ENCODE data around the gene TBK1. TPM values are rescaled to one million over a fixed set of nuclear protein-coding genes. Genes with fewer than 3 reads are reported as not detected.
A peak's percentile ranks its signal among the peaks of the same experiment; 100 is the strongest.

Gene TBK1
- polyA plus RNA-seq (2012; ENCODE audit: insufficient read depth, insufficient read length): 11.1 TPM

- no peak for DNase-seq (ENCODE audit: low read depth, low spot score)
- H3K4me3 ChIP-seq (ENCODE audit: low read length): peak within 1 kb of the TSS; percentile 87
Observed at GRCh38 chr12:64451687-64452558, at the start of gene TBK1. TSS of gene TBK1 (plus strand) at chr12:64452120. CDS start at chr12:64455871, 3,751 bp downstream.

- no peak overlapping the region for H3K4me3 ChIP-seq (ENCODE audit: low read length)
- DNase-seq (ENCODE audit: low read depth, low spot score): no peak
Observed at GRCh38 chr12:64402181-64402580, 49.7 kb upstream of the TBK1 start.

GRCh38 chr12:64403707-64404469 is 48.0 kb upstream of the TBK1 start, which contains the start of gene XPOT:
TSS of gene XPOT (plus strand) at chr12:64404392. CDS start at chr12:64410036, 5,644 bp downstream.
- peak within 1 kb of the TSS; percentile 79 for H3K4me3 ChIP-seq (ENCODE audit: low read length)
- peak; percentile 96 for DNase-seq (ENCODE audit: low read depth, low spot score)

- DNase-seq (ENCODE audit: low read depth, low spot score): peak; percentile 30
Observed at GRCh38 chr12:64404470-64405256, 47.3 kb upstream of the TBK1 start.

GRCh38 chr12:64407342-64408223 is 44.3 kb upstream of the TBK1 start:
- H3K4me3 ChIP-seq (ENCODE audit: low read length): no peak overlapping the region

More at GRCh38 chr12:64404470-64405256, 47.3 kb upstream of the TBK1 start:
- H3K4me3 ChIP-seq (ENCODE audit: low read length): peak overlapping the region; percentile 73

GRCh38 chr12:64411427-64411826 is 40.5 kb upstream of the TBK1 start:
- no peak overlapping the region for H3K4me3 ChIP-seq (ENCODE audit: low read length)
- DNase-seq (ENCODE audit: low read depth, low spot score): no peak

More at GRCh38 chr12:64407342-64408223, 44.3 kb upstream of the TBK1 start:
- DNase-seq (ENCODE audit: low read depth, low spot score): no peak

- no peak overlapping the region for H3K4me3 ChIP-seq (ENCODE audit: low read length)
- no peak for DNase-seq (ENCODE audit: low read depth, low spot score)
Observed at GRCh38 chr12:64412459-64412858, 39.5 kb upstream of the TBK1 start.

GRCh38 chr12:64413884-64414283 is 38.0 kb upstream of the TBK1 start:
- H3K4me3 ChIP-seq (ENCODE audit: low read length): no peak overlapping the region
- no peak for DNase-seq (ENCODE audit: low read depth, low spot score)

GRCh38 chr12:64418209-64418608 is 33.7 kb upstream of the TBK1 start:
- DNase-seq (ENCODE audit: low read depth, low spot score): no peak
- no peak overlapping the region for H3K4me3 ChIP-seq (ENCODE audit: low read length)

- no peak for DNase-seq (ENCODE audit: low read depth, low spot score)
- no peak overlapping the region for H3K4me3 ChIP-seq (ENCODE audit: low read length)
Observed at GRCh38 chr12:64419696-64420095, 32.2 kb upstream of the TBK1 start.

- H3K4me3 ChIP-seq (ENCODE audit: low read length): no peak overlapping the region
- no peak for DNase-seq (ENCODE audit: low read depth, low spot score)
Observed at GRCh38 chr12:64427988-64428387, 23.9 kb upstream of the TBK1 start.

- no peak for DNase-seq (ENCODE audit: low read depth, low spot score)
- H3K4me3 ChIP-seq (ENCODE audit: low read length): no peak overlapping the region
Observed at GRCh38 chr12:64428956-64429355, 23.0 kb upstream of the TBK1 start.

- DNase-seq (ENCODE audit: low read depth, low spot score): no peak
- no peak overlapping the region for H3K4me3 ChIP-seq (ENCODE audit: low read length)
Observed at GRCh38 chr12:64430886-64431285, 21.0 kb upstream of the TBK1 start.

- H3K4me3 ChIP-seq (ENCODE audit: low read length): no peak overlapping the region
- no peak for DNase-seq (ENCODE audit: low read depth, low spot score)
Observed at GRCh38 chr12:64431791-64432190, 20.1 kb upstream of the TBK1 start.

- no peak for DNase-seq (ENCODE audit: low read depth, low spot score)
- no peak overlapping the region for H3K4me3 ChIP-seq (ENCODE audit: low read length)
Observed at GRCh38 chr12:64433915-64434314, 18.0 kb upstream of the TBK1 start.

GRCh38 chr12:64440100-64440499 is 11.8 kb upstream of the TBK1 start:
- H3K4me3 ChIP-seq (ENCODE audit: low read length): no peak overlapping the region
- no peak for DNase-seq (ENCODE audit: low read depth, low spot score)

GRCh38 chr12:64445490-64445889 is 6.4 kb upstream of the TBK1 start:
- DNase-seq (ENCODE audit: low read depth, low spot score): no peak
- no peak overlapping the region for H3K4me3 ChIP-seq (ENCODE audit: low read length)

GRCh38 chr12:64446295-64446694 is 5.6 kb upstream of the TBK1 start:
- H3K4me3 ChIP-seq (ENCODE audit: low read length): no peak overlapping the region
- DNase-seq (ENCODE audit: low read depth, low spot score): no peak
